Gastrocnemius medialis (tissue), 4 donors: Measurements from ENCODE around the gene SSX5. TPM values are rescaled to one million over a fixed set of nuclear protein-coding genes. Genes with fewer than 3 reads are reported as not detected.
"Not testable (repeated sequence)": the region's sequence is repeated elsewhere in the genome, so short reads cannot be mapped to it uniquely, and the experiment has no call there.

ENCODE experiments used
- ATAC-seq, 2 donors: fragments of 150-250 bp; one replicate each; pipeline ENCODE4 v1.9.1; 2016
- DNase-seq, 2 donors: peaks; one replicate each; pipeline ENCODE4 v3.0.0-alpha.2; 2019
- H3K27ac ChIP-seq, 4 donors: fragments of 200-600 bp; sonication (generic); 1 replicate in 1 of 4; 2 replicates in 3 of 4; pipeline ENCODE4 v1.5.1; 2016 to 2018; ENCODE audit warnings: mild to moderate bottlenecking in 2 of 4, moderate library complexity in 1 of 4
- H3K27me3 ChIP-seq, 3 donors: fragments of 200-600 bp; sonication (generic) in 2 of 3; 1 replicate in 1 of 3; 2 replicates in 2 of 3; pipeline versions ENCODE4 v1.5.1 to v1.6.0; 2016 to 2019; ENCODE audit warnings: mild to moderate bottlenecking in 1 of 3, moderate library complexity in 1 of 3
- H3K36me3 ChIP-seq, 2 donors: fragments of 200-600 bp; sonication (generic) in 1 of 2; one replicate each; pipeline ENCODE4 v1.5.1; 2017 to 2018
- H3K4me1 ChIP-seq, 2 donors: fragments of 200-600 bp; sonication (generic) in 1 of 2; one replicate each; pipeline ENCODE4 v1.5.1; 2016 to 2017; ENCODE audit warnings: mild to moderate bottlenecking in 2 of 2
- H3K4me3 ChIP-seq, 4 donors: fragments of 200-600 bp; sonication (generic) in 3 of 4; 1 replicate in 1 of 4; 2 replicates in 3 of 4; pipeline ENCODE4 v1.5.1; 2016 to 2019; ENCODE audit warnings: mild to moderate bottlenecking in 2 of 4
- H3K9me3 ChIP-seq, 3 donors: fragments of 200-600 bp; sonication (generic) in 2 of 3; 1 replicate in 1 of 3; 2 replicates in 2 of 3; pipeline ENCODE4 v1.5.1; 2016 to 2019
- CTCF ChIP-seq, 5 experiments: fragments of 450-650 bp in 3 of 5; fragments of 200-600 bp in 2 of 5; sonication (generic) in 2 of 5; IDR thresholded peaks in 4 of 5; conservative IDR thresholded peaks in 1 of 5; 1 replicate in 4 of 5; 2 replicates in 1 of 5; pipeline ENCODE4 v1.5.1; 2016 to 2019; ENCODE audit warnings: antibody characterized with exemption in 5 of 5, mild to moderate bottlenecking in 3 of 5, moderate library complexity in 3 of 5
- POLR2A ChIP-seq, 2 donors: fragments of 450-650 bp; IDR thresholded peaks; one replicate each; pipeline ENCODE4 v1.6.1; 2017; ENCODE audit warnings: antibody characterized with exemption in 2 of 2, mild to moderate bottlenecking in 2 of 2, moderate library complexity in 2 of 2
- in situ Hi-C, 4 donors: fragments of 200-750 bp; cut with MboI; loops; one replicate each; pipeline versions ENCODE4 v1.15.0 to v1.8.0; 2017; ENCODE audit warnings: low sequenced_read_pairs in 4 of 4
- intact Hi-C: fragments of 100-400 bp; cut with DNase I; formaldehyde crosslinking; loops from one replicate; pipeline ENCODE4 v1.15.1; 2023; ENCODE audit warnings: low total_unique reads
- total RNA-seq, 4 donors: library from RNA; depleted of rRNA; stranded (reverse); fragments of >200 nt; gene quantifications; one replicate each; pipeline versions ENCODE4 v1.1.0 to v1.2.3, GENCODE V29; 2016

SSX5 gene
- total RNA-seq: not detected

DNA sequence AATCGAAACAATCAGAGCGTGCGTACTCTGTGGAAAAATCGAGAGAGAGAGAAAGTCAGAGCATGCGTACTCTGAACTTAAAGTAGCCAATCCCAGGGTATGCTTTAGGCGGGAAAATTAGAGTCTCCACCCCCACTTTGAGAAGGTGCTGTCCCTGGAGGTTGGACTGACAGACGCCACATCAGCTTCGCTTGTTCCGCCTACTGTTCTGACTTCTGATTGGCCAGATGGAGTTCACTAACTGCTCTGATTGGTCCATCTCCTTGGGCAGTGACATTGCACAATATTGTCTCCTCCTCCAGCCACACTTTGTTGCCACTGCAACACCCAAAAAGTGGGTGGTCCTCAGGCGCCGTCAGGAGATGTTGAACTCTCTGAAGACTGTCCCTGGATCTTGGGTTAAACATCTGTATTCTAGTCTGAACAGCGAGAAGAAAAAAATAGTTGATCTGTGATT, at the start of gene SSX5:
Gene SSX5, minus strand, starts transcription at position 51 of the 457 bp plus-strand sequence. CDS start 1,437 bp downstream, outside the sequence.
- no peak for DNase-seq
- H3K9me3 ChIP-seq: no peaks in the 10 kb centered on the region
- intact Hi-C loops (no loop called here), in situ Hi-C loops (no loop called here)
- H3K4me1 ChIP-seq: no peaks in the 10 kb centered on the region
- H3K36me3 ChIP-seq: no peaks in the 10 kb centered on the region
- no peak within 1 kb of the TSS for H3K27ac ChIP-seq
- ATAC-seq: no peak
- H3K27me3 ChIP-seq: no peaks in the 10 kb centered on the region
- TF ChIP-seq POLR2A (IDR thresholded peaks at IDR 0.05) (no peak), CTCF (IDR thresholded peaks at IDR 0.05 in 4 of 5, conservative IDR thresholded peaks at IDR 0.05 in 1 of 5) (no peak)
- no peak within 1 kb of the TSS for H3K4me3 ChIP-seq

DNA sequence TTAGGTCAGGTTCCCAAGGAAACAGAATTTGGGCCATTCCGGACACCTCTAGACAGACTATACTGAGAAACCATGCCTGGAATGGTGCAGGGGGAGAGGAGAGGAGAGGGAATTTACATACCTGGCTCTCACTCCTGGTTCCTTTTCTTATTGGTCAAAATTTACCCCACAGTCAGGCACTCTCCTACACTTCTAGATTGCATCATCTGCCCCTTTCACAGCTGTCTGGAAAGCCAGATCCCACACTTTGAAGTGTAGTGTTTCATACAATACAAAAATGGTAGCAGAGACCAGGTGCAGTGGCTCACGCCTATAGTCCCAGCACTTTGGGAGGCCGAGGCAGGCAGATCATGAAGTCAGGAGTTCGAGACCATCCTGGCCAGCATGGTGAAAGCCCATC, 27.6 kb upstream of the SSX5 start:
- H3K27me3 ChIP-seq, H3K9me3 ChIP-seq, H3K27ac ChIP-seq, ATAC-seq, H3K4me1 ChIP-seq, in situ Hi-C loops, H3K36me3 ChIP-seq, DNase-seq, intact Hi-C loops, H3K4me3 ChIP-seq: not testable (repeated sequence)

DNA sequence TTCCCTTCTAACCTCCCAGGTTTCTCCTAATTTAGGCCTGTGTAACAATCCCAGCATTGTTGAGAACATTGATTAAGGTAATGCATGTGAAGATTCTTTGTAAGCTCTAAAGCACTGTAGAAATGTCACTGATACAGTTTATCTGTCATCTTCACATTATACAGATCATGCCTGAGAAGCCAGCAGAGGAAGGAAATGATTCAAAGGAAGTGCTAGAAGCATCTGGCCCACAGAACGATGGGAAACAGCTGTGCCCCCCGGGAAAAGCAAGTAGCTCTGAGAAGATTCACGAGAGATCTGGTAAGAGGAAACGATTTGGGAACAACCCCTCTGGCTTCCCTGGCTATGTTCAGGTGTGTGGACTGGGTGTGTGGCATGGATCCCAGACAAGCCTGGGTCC, 17.7 kb upstream of the SSX5 start:
- intact Hi-C loops, in situ Hi-C loops, ATAC-seq, H3K4me3 ChIP-seq, H3K27ac ChIP-seq, DNase-seq, H3K9me3 ChIP-seq, H3K4me1 ChIP-seq, H3K27me3 ChIP-seq, H3K36me3 ChIP-seq: not testable (repeated sequence)

DNA sequence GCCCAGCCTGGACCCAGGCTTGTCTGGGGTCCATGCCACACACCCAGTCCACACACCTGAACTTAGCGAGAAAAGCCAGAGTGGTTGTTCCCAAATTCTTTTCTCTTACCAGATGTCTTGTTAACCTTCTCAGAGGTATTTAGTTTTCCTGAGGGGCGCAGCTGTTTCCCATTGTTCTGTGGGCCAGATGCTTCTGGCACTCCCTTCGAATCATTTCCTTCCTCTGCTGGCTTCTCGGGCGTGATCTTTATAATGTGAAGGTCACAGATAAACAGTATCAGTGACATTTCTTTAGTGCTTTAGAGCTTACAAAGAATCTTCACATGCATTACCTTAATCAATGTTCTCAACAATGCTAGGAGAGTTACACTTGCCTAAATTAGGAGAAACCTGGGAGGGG, 6.6 kb downstream of the SSX5 start:
- H3K9me3 ChIP-seq, H3K27ac ChIP-seq, intact Hi-C loops, H3K27me3 ChIP-seq, ATAC-seq, in situ Hi-C loops, H3K36me3 ChIP-seq, H3K4me3 ChIP-seq, H3K4me1 ChIP-seq, DNase-seq: not testable (repeated sequence)

- H3K4me3 ChIP-seq, DNase-seq, H3K27me3 ChIP-seq, intact Hi-C loops, ATAC-seq, H3K27ac ChIP-seq, H3K36me3 ChIP-seq, H3K9me3 ChIP-seq, H3K4me1 ChIP-seq, in situ Hi-C loops: not testable (repeated sequence)
Measured at GRCh38 chrX:48181882-48182281, 14.7 kb downstream of the SSX5 start.

GRCh38 chrX:48180811-48181210, 15.8 kb downstream of the SSX5 start:
- in situ Hi-C loops (no loop called here), intact Hi-C loops (no loop called here)
- Histone ChIP-seq H3K27ac (no peak overlapping the region), H3K4me3 (no peak overlapping the region), H3K36me3 (no peaks in the 10 kb centered on the region), H3K4me1 (no peaks in the 10 kb centered on the region), H3K9me3 (no peaks in the 10 kb centered on the region), H3K27me3 (no peaks in the 10 kb centered on the region)
- DNase-seq (no peak), ATAC-seq (no peak)
- TF ChIP-seq CTCF (IDR thresholded peaks at IDR 0.05 in 4 of 5, conservative IDR thresholded peaks at IDR 0.05 in 1 of 5) (no peak), POLR2A (IDR thresholded peaks at IDR 0.05) (no peak)

GRCh38 chrX:48179691-48180090, 16.9 kb downstream of the SSX5 start:
- Histone ChIP-seq H3K27me3 (no peaks in the 10 kb centered on the region), H3K4me3 (no peak overlapping the region), H3K9me3 (no peaks in the 10 kb centered on the region), H3K4me1 (no peaks in the 10 kb centered on the region), H3K36me3 (no peaks in the 10 kb centered on the region), H3K27ac (no peak overlapping the region)
- TF ChIP-seq POLR2A (IDR thresholded peaks at IDR 0.05) (no peak), CTCF (IDR thresholded peaks at IDR 0.05 in 4 of 5, conservative IDR thresholded peaks at IDR 0.05 in 1 of 5) (no peak)
- in situ Hi-C loops: no loop called here
- intact Hi-C loops: no loop called here
- no peak for ATAC-seq
- no peak for DNase-seq

DNA sequence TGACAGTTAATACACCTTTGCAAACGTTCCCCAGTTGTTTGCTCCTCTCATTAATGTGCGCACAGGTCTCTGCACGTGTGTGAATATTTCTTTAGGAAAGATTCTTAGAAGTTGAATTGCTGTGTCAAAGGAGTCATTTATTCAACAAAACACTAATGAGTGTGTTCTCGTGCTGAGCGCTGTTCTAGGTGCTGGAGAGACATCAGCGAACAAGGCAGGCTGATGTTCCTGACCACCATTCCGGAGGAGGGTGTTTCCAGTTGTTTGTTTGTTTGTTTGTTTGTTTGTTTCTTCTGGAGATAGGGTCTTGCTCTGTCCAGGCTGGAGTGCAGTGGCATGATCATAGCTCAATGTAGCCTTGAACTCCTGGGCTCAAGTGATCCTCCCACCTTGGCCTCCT, 30.3 kb downstream of the SSX5 start:
- DNase-seq, H3K36me3 ChIP-seq, ATAC-seq, H3K27ac ChIP-seq, H3K27me3 ChIP-seq, in situ Hi-C loops, intact Hi-C loops, H3K4me1 ChIP-seq, H3K4me3 ChIP-seq, H3K9me3 ChIP-seq: not testable (repeated sequence)
